Immature natural killer cell (primary cell): ENCODE data around the gene LAMP5. TPM values are rescaled to one million over a fixed set of nuclear protein-coding genes. Genes with fewer than 3 reads are reported as not detected.

Experiments used
- DNase-seq, 3 donors: peaks; one replicate each; pipeline ENCODE4 v3.0.0; 2022; ENCODE audit warnings: mixed read lengths in 1 of 3
- H3K27ac Mint-ChIP-seq, 6 donors: one replicate each; pipeline ENCODE4 v1.8.0; 2020; ENCODE audit warnings: mixed read lengths in 6 of 6, mild to moderate bottlenecking in 5 of 6, inconsistent platforms in 4 of 6, moderate library complexity in 3 of 6
- H3K27me3 Mint-ChIP-seq, 3 donors: one replicate each; pipeline ENCODE4 v1.8.0; 2020 to 2021; ENCODE audit warnings: low read depth in 3 of 3, mild to moderate bottlenecking in 3 of 3, mixed read lengths in 3 of 3, moderate library complexity in 3 of 3, inconsistent platforms in 1 of 3
- H3K36me3 Mint-ChIP-seq, 3 donors: one replicate each; pipeline ENCODE4 v1.8.0; 2020; ENCODE audit warnings: mixed read lengths in 3 of 3, inconsistent platforms in 2 of 3, mild to moderate bottlenecking in 2 of 3
- H3K4me1 Mint-ChIP-seq, 2 donors: one replicate each; pipeline ENCODE4 v1.8.0; 2020; ENCODE audit warnings: inconsistent platforms in 2 of 2, mild to moderate bottlenecking in 2 of 2, mixed read lengths in 2 of 2, moderate library complexity in 1 of 2
- H3K4me3 Mint-ChIP-seq, 5 donors: one replicate each; pipeline ENCODE4 v1.8.0; 2020; ENCODE audit warnings: mild to moderate bottlenecking in 5 of 5, mixed read lengths in 5 of 5, inconsistent platforms in 3 of 5, moderate library complexity in 3 of 5
- H3K9me3 Mint-ChIP-seq, 6 donors: one replicate each; pipeline ENCODE4 v1.8.0; 2020; ENCODE audit warnings: mild to moderate bottlenecking in 6 of 6, mixed read lengths in 6 of 6, inconsistent platforms in 4 of 6, moderate library complexity in 3 of 6
- polyA plus RNA-seq, 3 donors: library from polyadenylated mRNA; unstranded; fragments of 300-500 nt; fragmentation: Illumina TruSeq; gene quantifications; one replicate each; pipeline ENCODE4 v1.2.3, GENCODE V29; 2021

LAMP5 gene
- under 1 TPM in 1 of 3 donors, not detected in 2; 0.16 TPM for polyA plus RNA-seq

GRCh38 chr20:9514461-9515213 lies at the start of gene LAMP5:
LAMP5 (plus strand) TSS chr20:9514590; CDS start chr20:9514853, 263 bp downstream.
- Mint-ChIP-seq H3K27ac (no peak within 1 kb of the TSS), H3K27me3 (peaks cover 6 to 16% (median 10%) of the 10 kb centered on the region in 3 donors), H3K36me3 (peaks cover 0 to 3% (median 2%) of the 10 kb centered on the region in 3 donors), H3K4me1 (no peaks in the 10 kb centered on the region), H3K9me3 (peaks cover 0 to 17% (median 5%) of the 10 kb centered on the region in 6 donors), H3K4me3 (no peak within 1 kb of the TSS)
- DNase-seq: no peak

GRCh38 chr20:9467995-9468394 lies 46.4 kb upstream of the LAMP5 start:
- H3K4me3 Mint-ChIP-seq: no peak overlapping the region
- H3K27me3 Mint-ChIP-seq: peaks cover 0 to 3% (median 0%) of the 10 kb centered on the region in 3 donors
- DNase-seq: no peak
- peaks cover 2 to 7% (median 6%) of the 10 kb centered on the region in 6 donors for H3K9me3 Mint-ChIP-seq
- H3K27ac Mint-ChIP-seq: no peak overlapping the region
- no peaks in the 10 kb centered on the region for H3K36me3 Mint-ChIP-seq
- H3K4me1 Mint-ChIP-seq: no peaks in the 10 kb centered on the region

- no peak overlapping the region for H3K27ac Mint-ChIP-seq
- DNase-seq: no peak
- peaks cover 0 to 2% (median 0%) of the 10 kb centered on the region in 6 donors for H3K9me3 Mint-ChIP-seq
- H3K36me3 Mint-ChIP-seq: no peaks in the 10 kb centered on the region
- no peaks in the 10 kb centered on the region for H3K4me1 Mint-ChIP-seq
- H3K4me3 Mint-ChIP-seq: no peak overlapping the region
- peaks cover 0 to 1% (median 0%) of the 10 kb centered on the region in 3 donors for H3K27me3 Mint-ChIP-seq
Observed at GRCh38 chr20:9474835-9475415, 39.5 kb upstream of the LAMP5 start.

- peaks cover 0 to 1% (median 0%) of the 10 kb centered on the region in 3 donors for H3K27me3 Mint-ChIP-seq
- no peak overlapping the region for H3K4me3 Mint-ChIP-seq
- H3K9me3 Mint-ChIP-seq: peaks cover 0 to 2% (median 0%) of the 10 kb centered on the region in 6 donors
- no peak overlapping the region for H3K27ac Mint-ChIP-seq
- no peaks in the 10 kb centered on the region for H3K36me3 Mint-ChIP-seq
- no peak for DNase-seq
- no peaks in the 10 kb centered on the region for H3K4me1 Mint-ChIP-seq
Observed at GRCh38 chr20:9475456-9475855, 38.9 kb upstream of the LAMP5 start.

- H3K4me1 Mint-ChIP-seq: no peaks in the 10 kb centered on the region
- peaks cover 0 to 1% (median 0%) of the 10 kb centered on the region in 3 donors for H3K27me3 Mint-ChIP-seq
- H3K9me3 Mint-ChIP-seq: peaks cover 0 to 5% (median 0%) of the 10 kb centered on the region in 6 donors
- no peak overlapping the region for H3K27ac Mint-ChIP-seq
- no peak overlapping the region for H3K4me3 Mint-ChIP-seq
- no peak for DNase-seq
- H3K36me3 Mint-ChIP-seq: no peaks in the 10 kb centered on the region
Observed at GRCh38 chr20:9476174-9476573, 38.2 kb upstream of the LAMP5 start.

GRCh38 chr20:9476637-9477036 lies 37.8 kb upstream of the LAMP5 start:
- no peaks in the 10 kb centered on the region for H3K4me1 Mint-ChIP-seq
- peaks cover 0 to 5% (median 0%) of the 10 kb centered on the region in 6 donors for H3K9me3 Mint-ChIP-seq
- H3K27ac Mint-ChIP-seq: no peak overlapping the region
- DNase-seq: no peak
- H3K27me3 Mint-ChIP-seq: no peaks in the 10 kb centered on the region
- no peak overlapping the region for H3K4me3 Mint-ChIP-seq
- H3K36me3 Mint-ChIP-seq: no peaks in the 10 kb centered on the region

- no peak for DNase-seq
- Mint-ChIP-seq H3K27ac (no peak overlapping the region), H3K9me3 (peaks cover 0 to 5% (median 0%) of the 10 kb centered on the region in 6 donors), H3K27me3 (no peaks in the 10 kb centered on the region), H3K4me1 (no peaks in the 10 kb centered on the region), H3K4me3 (no peak overlapping the region), H3K36me3 (no peaks in the 10 kb centered on the region)
Observed at GRCh38 chr20:9478771-9479170, 35.6 kb upstream of the LAMP5 start.

- Mint-ChIP-seq H3K27ac (no peak overlapping the region), H3K9me3 (peaks cover 0 to 5% (median 0%) of the 10 kb centered on the region in 6 donors), H3K27me3 (no peaks in the 10 kb centered on the region), H3K4me3 (no peak overlapping the region), H3K36me3 (no peaks in the 10 kb centered on the region), H3K4me1 (no peaks in the 10 kb centered on the region)
- no peak for DNase-seq
Observed at GRCh38 chr20:9480066-9480465, 34.3 kb upstream of the LAMP5 start.

- Mint-ChIP-seq H3K27ac (no peak overlapping the region), H3K9me3 (peaks cover 0 to 8% (median 0%) of the 10 kb centered on the region in 6 donors), H3K27me3 (peaks cover 0 to under 1% (median 0%) of the 10 kb centered on the region in 3 donors), H3K4me3 (no peak overlapping the region), H3K4me1 (no peaks in the 10 kb centered on the region), H3K36me3 (no peaks in the 10 kb centered on the region)
- no peak for DNase-seq
Observed at GRCh38 chr20:9482180-9482579, 32.2 kb upstream of the LAMP5 start.

GRCh38 chr20:9483131-9483530 lies 31.3 kb upstream of the LAMP5 start:
- Mint-ChIP-seq H3K27me3 (peaks cover 0 to 2% (median 0%) of the 10 kb centered on the region in 3 donors), H3K4me1 (no peaks in the 10 kb centered on the region), H3K27ac (no peak overlapping the region), H3K36me3 (no peaks in the 10 kb centered on the region), H3K4me3 (no peak overlapping the region), H3K9me3 (peaks cover 0 to 8% (median 0%) of the 10 kb centered on the region in 6 donors)
- DNase-seq: no peak

- H3K9me3 Mint-ChIP-seq: peaks cover 0 to 8% (median 1%) of the 10 kb centered on the region in 6 donors
- peaks cover 0 to 4% (median 0%) of the 10 kb centered on the region in 3 donors for H3K27me3 Mint-ChIP-seq
- H3K4me1 Mint-ChIP-seq: no peaks in the 10 kb centered on the region
- H3K4me3 Mint-ChIP-seq: no peak overlapping the region
- no peak overlapping the region for H3K27ac Mint-ChIP-seq
- no peaks in the 10 kb centered on the region for H3K36me3 Mint-ChIP-seq
- DNase-seq: no peak
Observed at GRCh38 chr20:9485614-9486340, 28.6 kb upstream of the LAMP5 start.

- DNase-seq: no peak
- H3K4me1 Mint-ChIP-seq: no peaks in the 10 kb centered on the region
- H3K27me3 Mint-ChIP-seq: peaks cover 0 to 4% (median 0%) of the 10 kb centered on the region in 3 donors
- no peaks in the 10 kb centered on the region for H3K36me3 Mint-ChIP-seq
- H3K9me3 Mint-ChIP-seq: peaks cover 0 to 8% (median 0%) of the 10 kb centered on the region in 6 donors
- H3K27ac Mint-ChIP-seq: no peak overlapping the region
- no peak overlapping the region for H3K4me3 Mint-ChIP-seq
Observed at GRCh38 chr20:9487231-9487630, 27.2 kb upstream of the LAMP5 start.

- H3K27ac Mint-ChIP-seq: no peak overlapping the region
- no peak overlapping the region for H3K4me3 Mint-ChIP-seq
- peaks cover 0 to 5% (median 0%) of the 10 kb centered on the region in 6 donors for H3K9me3 Mint-ChIP-seq
- H3K27me3 Mint-ChIP-seq: peaks cover 0 to 4% (median 0%) of the 10 kb centered on the region in 3 donors
- H3K4me1 Mint-ChIP-seq: no peaks in the 10 kb centered on the region
- H3K36me3 Mint-ChIP-seq: no peaks in the 10 kb centered on the region
- DNase-seq: no peak
Observed at GRCh38 chr20:9488063-9488462, 26.3 kb upstream of the LAMP5 start.

GRCh38 chr20:9490161-9490560 lies 24.2 kb upstream of the LAMP5 start:
- no peak for DNase-seq
- Mint-ChIP-seq H3K36me3 (no peaks in the 10 kb centered on the region), H3K27me3 (peaks cover 0 to 4% (median 0%) of the 10 kb centered on the region in 3 donors), H3K27ac (no peak overlapping the region), H3K4me3 (no peak overlapping the region), H3K9me3 (peaks cover 0 to 10% (median 3%) of the 10 kb centered on the region in 6 donors), H3K4me1 (no peaks in the 10 kb centered on the region)
